GM21717 (cell line): ENCODE results near the gene GNG2.

Experiments
- ATAC-seq: cut with Tn5 transposase; IDR thresholded peaks from one replicate; pipeline ENCODE4 v1.9.1; 2021; ENCODE audit warnings: mild to moderate bottlenecking, moderate library complexity; ENCODE audit not compliant: unreplicated experiment

The GNG2 gene

GRCh38 chr14:51938137-51938536 is 77.7 kb downstream of the GNG2 start:
- no peak for ATAC-seq

GRCh38 chr14:51938821-51939220 is 78.4 kb downstream of the GNG2 start:
- no peak for ATAC-seq

GRCh38 chr14:51939226-51939625 is 78.8 kb downstream of the GNG2 start:
- no peak for ATAC-seq

- no peak for ATAC-seq
Observed at GRCh38 chr14:51939755-51940301, 79.4 kb downstream of the GNG2 start.

- ATAC-seq = no peak
Observed at GRCh38 chr14:51942971-51943370, 82.6 kb downstream of the GNG2 start.

- ATAC-seq = no peak
Observed at GRCh38 chr14:51950007-51950406, 89.6 kb downstream of the GNG2 start.

GRCh38 chr14:51951656-51952055 is 91.2 kb downstream of the GNG2 start:
- ATAC-seq = no peak

- no peak for ATAC-seq
Observed at GRCh38 chr14:51954031-51954430, 93.6 kb downstream of the GNG2 start.

GRCh38 chr14:51954657-51955056 is 94.2 kb downstream of the GNG2 start:
- ATAC-seq = no peak

- ATAC-seq = no peak
Observed at GRCh38 chr14:51957950-51958349, 97.5 kb downstream of the GNG2 start.

GRCh38 chr14:51959928-51960327 is 99.5 kb downstream of the GNG2 start:
- no peak for ATAC-seq

- ATAC-seq = no peak
Observed at GRCh38 chr14:51960866-51961265, 100.5 kb downstream of the GNG2 start.

GRCh38 chr14:51962711-51963110 is 102.3 kb downstream of the GNG2 start:
- ATAC-seq = no peak

GRCh38 chr14:51963286-51963685 is 102.9 kb downstream of the GNG2 start:
- no peak for ATAC-seq

GRCh38 chr14:51967521-51967920 is 107.1 kb downstream of the GNG2 start:
- ATAC-seq = no peak

GRCh38 chr14:51969852-51970540 is 109.6 kb downstream of the GNG2 start:
- ATAC-seq = no peak

GRCh38 chr14:51972566-51972965 is 112.2 kb downstream of the GNG2 start:
- ATAC-seq = no peak

GRCh38 chr14:51977075-51977474 is 116.7 kb downstream of the GNG2 start:
- no peak for ATAC-seq

- no peak for ATAC-seq
Observed at GRCh38 chr14:51978681-51979085, 118.3 kb downstream of the GNG2 start.

GRCh38 chr14:51979088-51979709 is 118.8 kb downstream of the GNG2 start:
- ATAC-seq = peak; percentile 58

- no peak for ATAC-seq
Observed at GRCh38 chr14:51981218-51981854, 120.9 kb downstream of the GNG2 start.

GRCh38 chr14:51988221-51988620 is 127.8 kb downstream of the GNG2 start:
- no peak for ATAC-seq
